ENCODE data around the gene A1CF. TPM values are rescaled to one million over a fixed set of nuclear protein-coding genes. Genes with fewer than 3 reads are reported as not detected.

Gene A1CF, protein sequence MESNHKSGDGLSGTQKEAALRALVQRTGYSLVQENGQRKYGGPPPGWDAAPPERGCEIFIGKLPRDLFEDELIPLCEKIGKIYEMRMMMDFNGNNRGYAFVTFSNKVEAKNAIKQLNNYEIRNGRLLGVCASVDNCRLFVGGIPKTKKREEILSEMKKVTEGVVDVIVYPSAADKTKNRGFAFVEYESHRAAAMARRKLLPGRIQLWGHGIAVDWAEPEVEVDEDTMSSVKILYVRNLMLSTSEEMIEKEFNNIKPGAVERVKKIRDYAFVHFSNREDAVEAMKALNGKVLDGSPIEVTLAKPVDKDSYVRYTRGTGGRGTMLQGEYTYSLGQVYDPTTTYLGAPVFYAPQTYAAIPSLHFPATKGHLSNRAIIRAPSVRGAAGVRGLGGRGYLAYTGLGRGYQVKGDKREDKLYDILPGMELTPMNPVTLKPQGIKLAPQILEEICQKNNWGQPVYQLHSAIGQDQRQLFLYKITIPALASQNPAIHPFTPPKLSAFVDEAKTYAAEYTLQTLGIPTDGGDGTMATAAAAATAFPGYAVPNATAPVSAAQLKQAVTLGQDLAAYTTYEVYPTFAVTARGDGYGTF
- not detected in 2 replicates for total RNA-seq

DNA sequence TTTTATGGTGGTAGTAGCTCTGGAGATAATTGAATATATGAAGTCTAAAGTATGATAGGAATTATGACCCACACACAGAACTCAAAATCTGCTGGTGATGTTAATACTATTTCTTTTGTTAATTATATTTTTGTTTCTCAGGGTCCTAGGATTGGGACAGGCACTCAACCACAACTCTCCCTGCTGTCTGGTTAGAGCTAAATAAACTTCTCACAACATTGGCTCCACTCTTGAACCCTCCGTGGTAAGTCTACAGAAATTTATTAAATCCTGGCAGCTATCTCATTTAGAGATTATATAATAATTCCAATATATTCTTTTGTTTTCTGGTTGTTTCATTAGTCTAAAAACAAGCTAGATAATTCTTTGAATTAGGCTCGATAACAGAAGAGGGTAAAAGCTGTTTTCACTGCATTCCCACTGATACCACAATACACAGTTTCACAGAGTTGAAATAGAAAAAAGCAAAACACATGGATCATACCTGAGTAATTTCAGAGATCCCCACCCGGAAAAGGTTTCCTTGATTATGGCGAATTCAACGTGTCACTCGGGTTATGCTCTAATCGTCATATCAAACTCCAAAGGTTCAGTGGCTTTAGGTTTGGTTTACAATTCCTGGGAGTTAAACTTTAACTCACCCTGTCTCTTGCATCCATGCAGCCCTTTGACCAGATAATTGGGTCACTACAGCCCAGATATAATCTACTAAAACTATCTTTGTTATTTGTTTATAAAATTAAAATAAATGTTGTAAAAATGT, at the start of gene A1CF:
Gene A1CF (minus strand): TSS at position 531 of the 763 bp plus-strand sequence. CDS start 25,687 bp downstream, outside the sequence.

Other genes with a start within 250 kb of the A1CF start
- 3.5 and 5.4 TPM in 2 replicates for gene ASAH2B, start 145.7 kb downstream of the A1CF start, total RNA-seq
- gene PRKG1, start 188.9 kb upstream of the A1CF start, total RNA-seq, result 17.8 and 48.5 TPM in 2 replicates